Sigmoid colon (tissue), 3 donors: ENCODE measurements around the gene PDGFRB.

Experiments used
- CTCF ChIP-seq, 4 experiments: fragments of 450-650 bp in 3 of 4; fragments of 200-600 bp in 1 of 4; IDR thresholded peaks; one replicate each; pipeline ENCODE4 v1.5.1; 2016 to 2019; ENCODE audit warnings: antibody characterized with exemption in 4 of 4, mild to moderate bottlenecking in 3 of 4, moderate library complexity in 2 of 4
- POLR2A ChIP-seq, 2 donors: fragments of 450-650 bp; IDR thresholded peaks; one replicate each; pipeline ENCODE4 v1.6.1; 2016; ENCODE audit warnings: antibody characterized with exemption in 2 of 2, mild to moderate bottlenecking in 2 of 2, moderate library complexity in 2 of 2

- no peak for TF ChIP-seq CTCF (IDR thresholded peaks at IDR 0.05)
- no peak for TF ChIP-seq POLR2A (IDR thresholded peaks at IDR 0.05)
Observed at GRCh38 chr5:150121448-150122157, 34.0 kb downstream of the PDGFRB start.
